ENCODE measurements around the gene DLL3.
"Not testable (repeated sequence)": the region's sequence is repeated elsewhere in the genome, so short reads cannot be mapped to it uniquely, and the experiment has no call there.

DNA sequence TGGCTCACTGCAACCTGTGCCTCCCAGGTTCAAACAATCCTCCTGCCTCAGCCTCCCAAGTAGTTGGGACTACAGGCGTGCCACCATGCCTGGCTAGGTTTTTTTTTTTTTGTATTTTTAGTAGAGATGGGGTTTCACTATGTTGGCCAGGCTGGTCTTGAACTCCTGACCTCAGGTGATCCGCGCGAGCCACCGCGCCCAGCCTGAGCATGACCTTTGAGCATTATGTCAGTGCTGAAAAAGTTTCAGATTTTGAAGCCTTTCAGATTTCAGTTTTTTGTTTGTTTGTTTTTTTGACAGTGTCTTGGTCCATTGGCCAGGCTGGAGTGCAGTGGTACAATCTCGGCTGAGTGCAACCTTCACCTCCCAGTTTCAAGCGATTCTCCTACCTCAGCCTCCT lies 47.5 kb upstream of the DLL3 start:
- TF ChIP-seq, protein P1, sequence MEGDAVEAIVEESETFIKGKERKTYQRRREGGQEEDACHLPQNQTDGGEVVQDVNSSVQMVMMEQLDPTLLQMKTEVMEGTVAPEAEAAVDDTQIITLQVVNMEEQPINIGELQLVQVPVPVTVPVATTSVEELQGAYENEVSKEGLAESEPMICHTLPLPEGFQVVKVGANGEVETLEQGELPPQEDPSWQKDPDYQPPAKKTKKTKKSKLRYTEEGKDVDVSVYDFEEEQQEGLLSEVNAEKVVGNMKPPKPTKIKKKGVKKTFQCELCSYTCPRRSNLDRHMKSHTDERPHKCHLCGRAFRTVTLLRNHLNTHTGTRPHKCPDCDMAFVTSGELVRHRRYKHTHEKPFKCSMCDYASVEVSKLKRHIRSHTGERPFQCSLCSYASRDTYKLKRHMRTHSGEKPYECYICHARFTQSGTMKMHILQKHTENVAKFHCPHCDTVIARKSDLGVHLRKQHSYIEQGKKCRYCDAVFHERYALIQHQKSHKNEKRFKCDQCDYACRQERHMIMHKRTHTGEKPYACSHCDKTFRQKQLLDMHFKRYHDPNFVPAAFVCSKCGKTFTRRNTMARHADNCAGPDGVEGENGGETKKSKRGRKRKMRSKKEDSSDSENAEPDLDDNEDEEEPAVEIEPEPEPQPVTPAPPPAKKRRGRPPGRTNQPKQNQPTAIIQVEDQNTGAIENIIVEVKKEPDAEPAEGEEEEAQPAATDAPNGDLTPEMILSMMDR (IDR thresholded peaks at IDR 0.05; ENCODE audit: low read depth, low read length, missing input control): not testable (repeated sequence)
- TF ChIP-seq RAD21 (IDR thresholded peaks at IDR 0.05); YY1 (IDR thresholded peaks at IDR 0.05); SP1 (IDR thresholded peaks at IDR 0.05); TAF1 (conservative IDR thresholded peaks at IDR 0.05); FOXA2 (IDR thresholded peaks at IDR 0.05); JUND (IDR thresholded peaks at IDR 0.05); EGR1 (IDR thresholded peaks at IDR 0.05; ENCODE audit: low read depth in 2 of 2): not testable (repeated sequence)
- TF ChIP-seq, protein P2, sequence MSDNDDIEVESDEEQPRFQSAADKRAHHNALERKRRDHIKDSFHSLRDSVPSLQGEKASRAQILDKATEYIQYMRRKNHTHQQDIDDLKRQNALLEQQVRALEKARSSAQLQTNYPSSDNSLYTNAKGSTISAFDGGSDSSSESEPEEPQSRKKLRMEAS (IDR thresholded peaks at IDR 0.05): not testable (repeated sequence)
- TF ChIP-seq, protein P3, sequence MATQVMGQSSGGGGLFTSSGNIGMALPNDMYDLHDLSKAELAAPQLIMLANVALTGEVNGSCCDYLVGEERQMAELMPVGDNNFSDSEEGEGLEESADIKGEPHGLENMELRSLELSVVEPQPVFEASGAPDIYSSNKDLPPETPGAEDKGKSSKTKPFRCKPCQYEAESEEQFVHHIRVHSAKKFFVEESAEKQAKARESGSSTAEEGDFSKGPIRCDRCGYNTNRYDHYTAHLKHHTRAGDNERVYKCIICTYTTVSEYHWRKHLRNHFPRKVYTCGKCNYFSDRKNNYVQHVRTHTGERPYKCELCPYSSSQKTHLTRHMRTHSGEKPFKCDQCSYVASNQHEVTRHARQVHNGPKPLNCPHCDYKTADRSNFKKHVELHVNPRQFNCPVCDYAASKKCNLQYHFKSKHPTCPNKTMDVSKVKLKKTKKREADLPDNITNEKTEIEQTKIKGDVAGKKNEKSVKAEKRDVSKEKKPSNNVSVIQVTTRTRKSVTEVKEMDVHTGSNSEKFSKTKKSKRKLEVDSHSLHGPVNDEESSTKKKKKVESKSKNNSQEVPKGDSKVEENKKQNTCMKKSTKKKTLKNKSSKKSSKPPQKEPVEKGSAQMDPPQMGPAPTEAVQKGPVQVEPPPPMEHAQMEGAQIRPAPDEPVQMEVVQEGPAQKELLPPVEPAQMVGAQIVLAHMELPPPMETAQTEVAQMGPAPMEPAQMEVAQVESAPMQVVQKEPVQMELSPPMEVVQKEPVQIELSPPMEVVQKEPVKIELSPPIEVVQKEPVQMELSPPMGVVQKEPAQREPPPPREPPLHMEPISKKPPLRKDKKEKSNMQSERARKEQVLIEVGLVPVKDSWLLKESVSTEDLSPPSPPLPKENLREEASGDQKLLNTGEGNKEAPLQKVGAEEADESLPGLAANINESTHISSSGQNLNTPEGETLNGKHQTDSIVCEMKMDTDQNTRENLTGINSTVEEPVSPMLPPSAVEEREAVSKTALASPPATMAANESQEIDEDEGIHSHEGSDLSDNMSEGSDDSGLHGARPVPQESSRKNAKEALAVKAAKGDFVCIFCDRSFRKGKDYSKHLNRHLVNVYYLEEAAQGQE (IDR thresholded peaks at IDR 0.05): not testable (repeated sequence)
- TF ChIP-seq, protein P4, sequence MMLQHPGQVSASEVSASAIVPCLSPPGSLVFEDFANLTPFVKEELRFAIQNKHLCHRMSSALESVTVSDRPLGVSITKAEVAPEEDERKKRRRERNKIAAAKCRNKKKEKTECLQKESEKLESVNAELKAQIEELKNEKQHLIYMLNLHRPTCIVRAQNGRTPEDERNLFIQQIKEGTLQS (IDR thresholded peaks at IDR 0.05): not testable (repeated sequence)
- TF ChIP-seq, protein P5, sequence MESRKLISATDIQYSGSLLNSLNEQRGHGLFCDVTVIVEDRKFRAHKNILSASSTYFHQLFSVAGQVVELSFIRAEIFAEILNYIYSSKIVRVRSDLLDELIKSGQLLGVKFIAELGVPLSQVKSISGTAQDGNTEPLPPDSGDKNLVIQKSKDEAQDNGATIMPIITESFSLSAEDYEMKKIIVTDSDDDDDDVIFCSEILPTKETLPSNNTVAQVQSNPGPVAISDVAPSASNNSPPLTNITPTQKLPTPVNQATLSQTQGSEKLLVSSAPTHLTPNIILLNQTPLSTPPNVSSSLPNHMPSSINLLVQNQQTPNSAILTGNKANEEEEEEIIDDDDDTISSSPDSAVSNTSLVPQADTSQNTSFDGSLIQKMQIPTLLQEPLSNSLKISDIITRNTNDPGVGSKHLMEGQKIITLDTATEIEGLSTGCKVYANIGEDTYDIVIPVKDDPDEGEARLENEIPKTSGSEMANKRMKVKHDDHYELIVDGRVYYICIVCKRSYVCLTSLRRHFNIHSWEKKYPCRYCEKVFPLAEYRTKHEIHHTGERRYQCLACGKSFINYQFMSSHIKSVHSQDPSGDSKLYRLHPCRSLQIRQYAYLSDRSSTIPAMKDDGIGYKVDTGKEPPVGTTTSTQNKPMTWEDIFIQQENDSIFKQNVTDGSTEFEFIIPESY (IDR thresholded peaks at IDR 0.05): not testable (repeated sequence)
- peak; percentile 40 to 56 for TF ChIP-seq HNF4A (conservative IDR thresholded peaks at IDR 0.05)
- peak; percentile 19 to 57 for TF ChIP-seq RXRA (IDR thresholded peaks at IDR 0.05)

Data from liver (tissue), 3 donors.